Measurements from ENCODE around the gene SPAG16. TPM values are rescaled to one million over a fixed set of nuclear protein-coding genes. Genes with fewer than 3 reads are reported as not detected.

Gene SPAG16
- total RNA-seq, 4 donors from 2014 or later: 1.2 to 30.8 (median 16.2) TPM

- intact Hi-C loops (cut with DNase I; ENCODE audit: low total_unique reads): no loop called here
- no peak for DNase-seq
- H3K27ac ChIP-seq: no peak overlapping the region
- H3K4me3 ChIP-seq: no peak overlapping the region
- no peaks in the 10 kb centered on the region for H3K9me3 ChIP-seq
- 72 to 79% methylated on average over 5 of the region's 5 CpGs for WGBS, 2 donors (ENCODE audit: low coverage in 1 of 2)
- H3K36me3 ChIP-seq: no peaks in the 10 kb centered on the region
- H3K4me1 ChIP-seq: no peaks in the 10 kb centered on the region
- TF ChIP-seq POLR2A (IDR thresholded peaks at IDR 0.05) (no peak), EP300 (IDR thresholded peaks at IDR 0.05; ENCODE audit: low read depth) (no peak), POLR2AphosphoS5 (IDR thresholded peaks at IDR 0.05) (no peak), CTCF (IDR thresholded peaks at IDR 0.05) (no peak)
- no peaks in the 10 kb centered on the region for H3K27me3 ChIP-seq
- in situ Hi-C loops (cut with MboI; ENCODE audit: low pct_ligation_motif_present in 1 of 4, low pct_unique_long_range_greater_than_20kb in 1 of 4, low sequenced_read_pairs in 3 of 4): no loop called here
These were observed 342.9 kb downstream of the SPAG16 start for GRCh38 chr2:213627054-213627710.

GRCh38 chr2:213627835-213628460 is 343.7 kb downstream of the SPAG16 start:
- H3K27ac ChIP-seq: no peak overlapping the region
- no peaks in the 10 kb centered on the region for H3K4me1 ChIP-seq
- DNase-seq: no peak
- no peaks in the 10 kb centered on the region for H3K27me3 ChIP-seq
- no peak overlapping the region for H3K4me3 ChIP-seq
- no peaks in the 10 kb centered on the region for H3K36me3 ChIP-seq
- no peaks in the 10 kb centered on the region for H3K9me3 ChIP-seq
- 88 to 100% methylated on average over 1 to 2 of the region's 2 CpGs for WGBS, 2 donors (ENCODE audit: low coverage in 1 of 2)
- in situ Hi-C loops (cut with MboI; ENCODE audit: low pct_ligation_motif_present in 1 of 4, low pct_unique_long_range_greater_than_20kb in 1 of 4, low sequenced_read_pairs in 3 of 4): no loop called here
- intact Hi-C loops (cut with DNase I; ENCODE audit: low total_unique reads): no loop called here
- TF ChIP-seq POLR2A (IDR thresholded peaks at IDR 0.05) (no peak), EP300 (IDR thresholded peaks at IDR 0.05; ENCODE audit: low read depth) (no peak), CTCF (IDR thresholded peaks at IDR 0.05) (no peak), POLR2AphosphoS5 (IDR thresholded peaks at IDR 0.05) (no peak)

- peaks cover 0 to 3% of the 10 kb centered on the region in 2 donors for H3K9me3 ChIP-seq
- H3K4me3 ChIP-seq: no peak overlapping the region
- H3K36me3 ChIP-seq: no peaks in the 10 kb centered on the region
- DNase-seq: no peak
- H3K27ac ChIP-seq: no peak overlapping the region
- no peaks in the 10 kb centered on the region for H3K27me3 ChIP-seq
- WGBS, 2 donors (ENCODE audit: low coverage in 1 of 2): 41% methylated on average over 3 of the region's 3 CpGs; no CpG with 5 or more reads in 1 of the 2 donors
- TF ChIP-seq EP300 (IDR thresholded peaks at IDR 0.05; ENCODE audit: low read depth) (no peak), POLR2A (IDR thresholded peaks at IDR 0.05) (no peak), POLR2AphosphoS5 (IDR thresholded peaks at IDR 0.05) (no peak), CTCF (IDR thresholded peaks at IDR 0.05) (no peak)
- in situ Hi-C loops (cut with MboI; ENCODE audit: low pct_ligation_motif_present in 1 of 4, low pct_unique_long_range_greater_than_20kb in 1 of 4, low sequenced_read_pairs in 3 of 4): no loop called here
- no peaks in the 10 kb centered on the region for H3K4me1 ChIP-seq
- intact Hi-C loops (cut with DNase I; ENCODE audit: low total_unique reads): no loop called here
These were observed 356.6 kb downstream of the SPAG16 start for GRCh38 chr2:213640738-213641425.

- no peak for DNase-seq
- Histone ChIP-seq H3K4me1 (no peaks in the 10 kb centered on the region), H3K4me3 (no peak overlapping the region), H3K27me3 (no peaks in the 10 kb centered on the region), H3K36me3 (no peaks in the 10 kb centered on the region), H3K9me3 (no peaks in the 10 kb centered on the region), H3K27ac (no peak overlapping the region)
- WGBS, 2 donors (ENCODE audit: low coverage in 1 of 2): 88% methylated on average over 4 of the region's 4 CpGs; no CpG with 5 or more reads in 1 of the 2 donors
- no peak for TF ChIP-seq POLR2A (IDR thresholded peaks at IDR 0.05)
- in situ Hi-C loops (cut with MboI; ENCODE audit: low pct_ligation_motif_present in 1 of 4, low pct_unique_long_range_greater_than_20kb in 1 of 4, low sequenced_read_pairs in 3 of 4) (no loop called here), intact Hi-C loops (cut with DNase I; ENCODE audit: low total_unique reads) (no loop called here)
These were observed 360.7 kb downstream of the SPAG16 start for GRCh38 chr2:213644926-213645325.

All from transverse colon (tissue), 4 donors.